ENCODE measurements around the gene CEBPB.

The CEBPB gene

DNA sequence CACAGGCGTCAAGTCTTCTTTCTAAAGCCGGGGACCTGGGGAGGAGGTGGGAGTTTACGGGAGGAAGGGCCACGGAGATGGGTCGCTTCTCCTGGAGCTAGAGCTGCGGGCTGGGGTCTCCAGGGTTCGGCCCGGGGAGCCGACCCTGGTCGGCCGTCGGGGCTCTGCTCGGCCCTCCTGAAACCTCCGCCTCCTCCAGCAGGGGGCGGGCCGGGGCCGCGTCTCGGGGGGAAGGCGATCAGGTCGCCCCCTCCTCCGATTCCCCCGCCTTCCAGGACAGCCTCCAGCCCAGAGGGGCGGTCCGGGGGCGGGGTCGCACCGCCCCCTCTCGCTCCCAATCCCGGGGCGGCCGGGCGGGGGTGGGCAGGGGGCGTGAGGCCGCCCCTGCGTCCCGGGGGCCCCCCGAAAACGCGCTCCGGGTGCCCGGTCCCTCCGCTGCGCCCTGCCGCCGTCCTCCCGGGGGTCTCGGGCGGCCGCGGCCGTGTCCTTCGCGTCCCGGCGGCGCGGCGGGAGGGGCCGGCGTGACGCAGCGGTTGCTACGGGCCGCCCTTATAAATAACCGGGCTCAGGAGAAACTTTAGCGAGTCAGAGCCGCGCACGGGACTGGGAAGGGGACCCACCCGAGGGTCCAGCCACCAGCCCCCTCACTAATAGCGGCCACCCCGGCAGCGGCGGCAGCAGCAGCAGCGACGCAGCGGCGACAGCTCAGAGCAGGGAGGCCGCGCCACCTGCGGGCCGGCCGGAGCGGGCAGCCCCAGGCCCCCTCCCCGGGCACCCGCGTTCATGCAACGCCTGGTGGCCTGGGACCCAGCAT, at the start of gene CEBPB:
CEBPB (plus strand) TSS at position 580 of the 814 bp plus-strand sequence; CDS start at position 784, 204 bp downstream.
- TF ChIP-seq RAD21 (IDR thresholded peaks at IDR 0.05; ENCODE audit: low read depth) (peak; percentile 69), TEAD4 (IDR thresholded peaks at IDR 0.05) (0 out of 2 replicates have a peak, but pooled peaks have one; percentile 4), TAF1 (IDR thresholded peaks at IDR 0.05; ENCODE audit: low read depth) (peak; percentile 71), ZBTB7A (IDR thresholded peaks at IDR 0.05; ENCODE audit: low read depth) (peak; percentile 86)
- TF ChIP-seq, protein P1, sequence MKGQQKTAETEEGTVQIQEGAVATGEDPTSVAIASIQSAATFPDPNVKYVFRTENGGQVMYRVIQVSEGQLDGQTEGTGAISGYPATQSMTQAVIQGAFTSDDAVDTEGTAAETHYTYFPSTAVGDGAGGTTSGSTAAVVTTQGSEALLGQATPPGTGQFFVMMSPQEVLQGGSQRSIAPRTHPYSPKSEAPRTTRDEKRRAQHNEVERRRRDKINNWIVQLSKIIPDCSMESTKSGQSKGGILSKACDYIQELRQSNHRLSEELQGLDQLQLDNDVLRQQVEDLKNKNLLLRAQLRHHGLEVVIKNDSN (IDR thresholded peaks at IDR 0.05): no peak

DNA sequence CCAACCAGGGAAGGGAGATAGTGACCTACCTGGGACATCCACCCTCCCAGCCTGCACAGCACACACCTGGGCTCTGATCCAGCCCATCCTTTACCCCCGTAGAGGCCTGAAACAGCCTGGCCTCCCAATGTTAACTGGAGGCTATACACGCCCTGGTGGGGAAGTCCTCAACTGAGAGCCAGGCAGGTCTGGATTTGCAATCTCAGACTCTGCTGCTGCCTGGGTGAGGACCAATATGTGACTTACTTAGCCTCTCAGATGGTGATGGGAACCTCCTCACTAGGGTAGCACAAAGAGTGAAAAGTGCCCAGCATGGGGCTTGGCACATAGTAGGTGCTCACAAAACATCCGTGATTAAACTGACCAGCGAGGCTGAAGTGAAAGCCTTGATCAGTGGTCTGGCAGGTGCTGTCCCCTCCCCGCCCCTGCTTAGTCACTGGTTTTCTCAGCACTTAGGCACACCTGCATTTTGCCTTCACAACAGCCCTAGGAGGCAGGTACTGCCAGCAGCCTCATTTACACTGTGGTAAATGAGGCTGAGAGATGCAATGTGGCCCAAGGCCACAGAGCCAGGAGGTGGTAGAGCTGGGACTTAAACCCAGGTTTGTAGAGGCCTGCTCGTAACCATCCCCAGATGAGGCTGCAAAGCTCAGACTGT, 49.5 kb upstream of the CEBPB start:
- no peak for TF ChIP-seq EGR1 (IDR thresholded peaks at IDR 0.05)
- no peak for TF ChIP-seq TEAD4 (IDR thresholded peaks at IDR 0.05)
- TF ChIP-seq, protein P2, sequence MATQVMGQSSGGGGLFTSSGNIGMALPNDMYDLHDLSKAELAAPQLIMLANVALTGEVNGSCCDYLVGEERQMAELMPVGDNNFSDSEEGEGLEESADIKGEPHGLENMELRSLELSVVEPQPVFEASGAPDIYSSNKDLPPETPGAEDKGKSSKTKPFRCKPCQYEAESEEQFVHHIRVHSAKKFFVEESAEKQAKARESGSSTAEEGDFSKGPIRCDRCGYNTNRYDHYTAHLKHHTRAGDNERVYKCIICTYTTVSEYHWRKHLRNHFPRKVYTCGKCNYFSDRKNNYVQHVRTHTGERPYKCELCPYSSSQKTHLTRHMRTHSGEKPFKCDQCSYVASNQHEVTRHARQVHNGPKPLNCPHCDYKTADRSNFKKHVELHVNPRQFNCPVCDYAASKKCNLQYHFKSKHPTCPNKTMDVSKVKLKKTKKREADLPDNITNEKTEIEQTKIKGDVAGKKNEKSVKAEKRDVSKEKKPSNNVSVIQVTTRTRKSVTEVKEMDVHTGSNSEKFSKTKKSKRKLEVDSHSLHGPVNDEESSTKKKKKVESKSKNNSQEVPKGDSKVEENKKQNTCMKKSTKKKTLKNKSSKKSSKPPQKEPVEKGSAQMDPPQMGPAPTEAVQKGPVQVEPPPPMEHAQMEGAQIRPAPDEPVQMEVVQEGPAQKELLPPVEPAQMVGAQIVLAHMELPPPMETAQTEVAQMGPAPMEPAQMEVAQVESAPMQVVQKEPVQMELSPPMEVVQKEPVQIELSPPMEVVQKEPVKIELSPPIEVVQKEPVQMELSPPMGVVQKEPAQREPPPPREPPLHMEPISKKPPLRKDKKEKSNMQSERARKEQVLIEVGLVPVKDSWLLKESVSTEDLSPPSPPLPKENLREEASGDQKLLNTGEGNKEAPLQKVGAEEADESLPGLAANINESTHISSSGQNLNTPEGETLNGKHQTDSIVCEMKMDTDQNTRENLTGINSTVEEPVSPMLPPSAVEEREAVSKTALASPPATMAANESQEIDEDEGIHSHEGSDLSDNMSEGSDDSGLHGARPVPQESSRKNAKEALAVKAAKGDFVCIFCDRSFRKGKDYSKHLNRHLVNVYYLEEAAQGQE (IDR thresholded peaks at IDR 0.05; ENCODE audit: low read depth): no peak
- no peak for TF ChIP-seq CREB1 (IDR thresholded peaks at IDR 0.05; ENCODE audit: low read depth)
- TF ChIP-seq ZBTB7A (IDR thresholded peaks at IDR 0.05; ENCODE audit: low read depth): no peak
- TF ChIP-seq FOXM1 (IDR thresholded peaks at IDR 0.05; ENCODE audit: borderline replicate concordance, low read depth): no peak
- TF ChIP-seq EP300 (IDR thresholded peaks at IDR 0.05; ENCODE audit: borderline replicate concordance): no peak
- TF ChIP-seq, protein P1 (IDR thresholded peaks at IDR 0.05): no peak
- TF ChIP-seq YY1 (IDR thresholded peaks at IDR 0.05; ENCODE audit: low read depth): no peak
- no peak for TF ChIP-seq TCF12 (IDR thresholded peaks at IDR 0.05; ENCODE audit: low read depth)
- TF ChIP-seq RAD21 (IDR thresholded peaks at IDR 0.05; ENCODE audit: low read depth): no peak
- TF ChIP-seq NFIC (IDR thresholded peaks at IDR 0.05): no peak
- TF ChIP-seq TAF1 (IDR thresholded peaks at IDR 0.05; ENCODE audit: low read depth): no peak
- TF ChIP-seq, protein P3, sequence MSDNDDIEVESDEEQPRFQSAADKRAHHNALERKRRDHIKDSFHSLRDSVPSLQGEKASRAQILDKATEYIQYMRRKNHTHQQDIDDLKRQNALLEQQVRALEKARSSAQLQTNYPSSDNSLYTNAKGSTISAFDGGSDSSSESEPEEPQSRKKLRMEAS (IDR thresholded peaks at IDR 0.05): no peak
- no peak for TF ChIP-seq CEBPB (IDR thresholded peaks at IDR 0.05)

DNA sequence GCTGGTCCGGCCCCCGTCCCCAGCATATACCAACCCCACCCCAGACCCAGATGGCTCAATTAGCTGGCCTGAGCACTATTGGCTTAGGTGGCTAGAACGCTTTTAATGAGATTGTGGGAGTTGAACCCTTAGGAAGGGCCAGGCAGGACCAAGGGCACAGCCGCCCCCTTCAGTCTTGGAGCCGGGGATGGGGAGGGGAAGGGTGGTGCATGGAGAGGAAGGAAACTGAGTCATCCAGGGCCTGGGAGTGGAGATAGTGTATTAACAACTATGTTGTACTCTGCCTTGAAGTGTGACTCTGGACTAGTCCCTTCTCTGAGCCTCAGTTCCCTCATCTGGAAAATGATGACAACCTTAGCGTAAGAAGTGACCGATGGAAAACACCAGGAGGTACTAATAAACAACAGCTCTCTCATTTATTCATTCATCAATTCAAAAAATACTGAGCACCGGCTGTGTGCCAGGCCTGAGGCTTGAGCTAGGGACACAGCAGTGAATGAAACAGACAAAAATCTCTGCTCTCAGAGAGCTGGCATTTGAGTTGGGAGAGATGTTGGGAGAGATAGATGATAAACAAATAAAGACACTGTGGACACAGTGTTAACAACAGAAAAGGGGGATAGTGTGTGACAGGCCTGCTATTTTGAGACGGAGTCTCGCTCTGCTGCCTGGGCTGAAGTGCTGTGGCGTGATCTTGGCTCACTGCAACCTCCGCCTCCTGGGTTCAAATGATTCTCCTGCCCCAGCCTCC, 48.6 kb upstream of the CEBPB start:
- no peak for TF ChIP-seq CREB1 (IDR thresholded peaks at IDR 0.05; ENCODE audit: low read depth)
- TF ChIP-seq TEAD4 (IDR thresholded peaks at IDR 0.05): no peak
- no peak for TF ChIP-seq TAF1 (IDR thresholded peaks at IDR 0.05; ENCODE audit: low read depth)
- no peak for TF ChIP-seq CEBPB (IDR thresholded peaks at IDR 0.05)
- TF ChIP-seq EP300 (IDR thresholded peaks at IDR 0.05; ENCODE audit: borderline replicate concordance): no peak
- no peak for TF ChIP-seq ZBTB7A (IDR thresholded peaks at IDR 0.05; ENCODE audit: low read depth)
- no peak for TF ChIP-seq TCF12 (IDR thresholded peaks at IDR 0.05; ENCODE audit: low read depth)
- TF ChIP-seq, protein P3 (IDR thresholded peaks at IDR 0.05): no peak
- TF ChIP-seq, protein P2 (IDR thresholded peaks at IDR 0.05; ENCODE audit: low read depth): no peak
- TF ChIP-seq EGR1 (IDR thresholded peaks at IDR 0.05): no peak
- no peak for TF ChIP-seq RAD21 (IDR thresholded peaks at IDR 0.05; ENCODE audit: low read depth)

DNA sequence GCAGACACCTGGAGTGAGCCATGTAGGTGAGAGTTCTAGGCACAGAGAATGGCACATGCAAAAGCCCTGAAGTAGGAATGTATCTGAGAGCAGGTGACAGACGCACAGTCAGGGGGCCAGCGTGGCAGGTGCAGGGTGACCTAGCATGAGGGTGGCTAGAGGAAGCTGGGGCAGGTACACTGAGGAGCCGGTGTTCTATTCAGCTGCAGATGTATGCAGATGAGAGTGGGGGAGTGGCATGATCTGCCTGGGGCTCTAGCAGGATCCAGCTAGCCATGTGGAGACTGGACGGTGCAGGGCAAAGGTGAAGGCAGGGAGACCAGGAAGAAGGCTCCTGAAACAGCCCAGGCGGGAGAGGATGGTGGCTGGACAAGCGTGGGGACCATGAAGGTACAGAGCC, 47.8 kb upstream of the CEBPB start:
- TF ChIP-seq TEAD4 (IDR thresholded peaks at IDR 0.05) (no peak), TCF12 (IDR thresholded peaks at IDR 0.05; ENCODE audit: low read depth) (no peak), RAD21 (IDR thresholded peaks at IDR 0.05; ENCODE audit: low read depth) (no peak)

DNA sequence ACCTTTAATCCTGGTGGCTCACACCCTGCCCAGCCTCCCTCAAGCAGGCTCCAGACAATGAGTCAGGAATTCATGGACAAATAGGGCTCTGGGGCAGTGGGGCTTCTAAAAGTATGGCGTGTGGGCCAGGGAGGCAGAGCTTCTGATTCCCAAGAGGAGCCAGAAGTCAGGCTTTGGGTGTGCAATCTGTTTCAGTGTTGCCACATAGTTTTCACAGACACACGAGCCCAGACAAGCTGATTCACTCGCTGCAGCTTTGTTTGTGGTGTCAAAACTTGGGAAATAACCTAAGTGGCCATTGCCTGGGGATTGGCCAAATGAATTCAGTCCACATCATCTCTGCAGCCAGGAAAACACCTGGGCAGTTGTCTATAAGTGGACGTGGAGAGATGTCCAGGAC, 46.3 kb upstream of the CEBPB start:
- TF ChIP-seq, protein P1 (IDR thresholded peaks at IDR 0.05): no peak
- TF ChIP-seq FOXM1 (IDR thresholded peaks at IDR 0.05; ENCODE audit: borderline replicate concordance, low read depth) (no peak), CEBPB (IDR thresholded peaks at IDR 0.05) (no peak), EGR1 (IDR thresholded peaks at IDR 0.05) (no peak)

Data from Ishikawa (cell line).